HL-60 (cell line): ENCODE measurements around the gene TBX4.

Source experiments
- CTCF ChIP-seq: IDR thresholded peaks from one replicate; pipeline ENCODE4 v1.5.1; 2011; ENCODE audit warnings: low read length, control low read depth, inconsistent platforms; ENCODE audit not compliant: insufficient read depth
- POLR2AphosphoS5 ChIP-seq: IDR thresholded peaks from 2 replicates; pipeline ENCODE4 v1.6.1; 2012; ENCODE audit warnings: low read depth

- TF ChIP-seq POLR2AphosphoS5 = no peak
- no peak for TF ChIP-seq CTCF
Observed at GRCh38 chr17:61482467-61482866, 30.2 kb downstream of the TBX4 start.
